GM19023 (cell line): ENCODE results near the gene PPM1N.

Experiments used
- ATAC-seq: cut with Tn5 transposase; IDR thresholded peaks from one replicate; pipeline ENCODE4 v1.9.1; 2021; ENCODE audit warnings: mild to moderate bottlenecking, moderate library complexity; ENCODE audit not compliant: unreplicated experiment

PPM1N gene

GRCh38 chr19:45528744-45529419 is 30.6 kb downstream of the PPM1N start:
- ATAC-seq, result no peak

GRCh38 chr19:45529420-45529785 is 31.2 kb downstream of the PPM1N start:
- no peak for ATAC-seq

GRCh38 chr19:45531349-45531748 is 33.1 kb downstream of the PPM1N start:
- ATAC-seq, result no peak

- no peak for ATAC-seq
Observed at GRCh38 chr19:45539459-45539858, 41.2 kb downstream of the PPM1N start.

GRCh38 chr19:45542234-45542668 is 44.0 kb downstream of the PPM1N start:
- no peak for ATAC-seq

- no peak for ATAC-seq
Observed at GRCh38 chr19:45547211-45547770, 49.0 kb downstream of the PPM1N start.

GRCh38 chr19:45547965-45548609 is 49.8 kb downstream of the PPM1N start:
- ATAC-seq, result no peak
